RWPE2 (cell line): Measurements from ENCODE around the gene BTG2.
A peak's percentile ranks its signal among the peaks of the same experiment; 100 is the strongest.

Experiments
- ATAC-seq: fragments of 200-7000 bp; cut with Tn5 transposase; 3 replicates; pipeline ENCODE4 v1.9.1; 2021; ENCODE audit warnings: low read depth
- DNase-seq: peaks from one replicate; pipeline ENCODE4 v3.0.0-alpha.2; 2020; ENCODE audit warnings: low spot score
- H3K27ac ChIP-seq: fragments of 450-650 bp; 2 replicates; pipeline ENCODE4 v1.5.1; 2017; ENCODE audit warnings: mild to moderate bottlenecking; ENCODE audit not compliant: poor library complexity, severe bottlenecking
- H3K27me3 ChIP-seq: fragments of 250-450 bp; sonication (Bioruptor Pico); 2 replicates; pipeline ENCODE4 v1.5.1; 2021; ENCODE audit warnings: mild to moderate bottlenecking, moderate library complexity; ENCODE audit not compliant: insufficient read depth, poor library complexity, severe bottlenecking
- H3K36me3 ChIP-seq: fragments of 250-450 bp; sonication (Bioruptor Pico); 2 replicates; pipeline ENCODE4 v1.5.1; 2020; ENCODE audit warnings: low read depth, mild to moderate bottlenecking, moderate library complexity
- H3K4me1 ChIP-seq: fragments of 250-450 bp; sonication (Bioruptor Pico); 2 replicates; pipeline ENCODE4 v1.5.1; 2021; ENCODE audit warnings: mild to moderate bottlenecking, moderate library complexity; ENCODE audit not compliant: insufficient read depth, poor library complexity, severe bottlenecking
- H3K4me3 ChIP-seq: fragments of 250-450 bp; sonication (Bioruptor Pico); 2 replicates; pipeline ENCODE4 v1.5.1; 2021; ENCODE audit warnings: mild to moderate bottlenecking, moderate library complexity; ENCODE audit not compliant: severe bottlenecking
- H3K9me3 ChIP-seq: fragments of 250-450 bp; sonication (Bioruptor Pico); 2 replicates; pipeline ENCODE4 v1.5.1; 2021; ENCODE audit warnings: mild to moderate bottlenecking, moderate library complexity; ENCODE audit not compliant: severe bottlenecking
- TF ChIP-seq, protein P1 (sequence below): fragments of 450-650 bp; IDR thresholded peaks from one replicate; pipeline ENCODE4 v1.5.1; 2017; ENCODE audit warnings: mild to moderate bottlenecking, moderate library complexity; ENCODE audit not compliant: poor library complexity, severe bottlenecking

The BTG2 gene

GRCh38 chr1:203271018-203271743 lies 34.1 kb upstream of the BTG2 start:
- Histone ChIP-seq H3K27ac (no peak overlapping the region), H3K27me3 (no peaks in the 10 kb centered on the region), H3K36me3 (no peaks in the 10 kb centered on the region), H3K9me3 (no peaks in the 10 kb centered on the region), H3K4me1 (no peaks in the 10 kb centered on the region), H3K4me3 (no peak overlapping the region)
- ATAC-seq (peak; percentile 52), DNase-seq (no peak)
- TF ChIP-seq, protein P1, sequence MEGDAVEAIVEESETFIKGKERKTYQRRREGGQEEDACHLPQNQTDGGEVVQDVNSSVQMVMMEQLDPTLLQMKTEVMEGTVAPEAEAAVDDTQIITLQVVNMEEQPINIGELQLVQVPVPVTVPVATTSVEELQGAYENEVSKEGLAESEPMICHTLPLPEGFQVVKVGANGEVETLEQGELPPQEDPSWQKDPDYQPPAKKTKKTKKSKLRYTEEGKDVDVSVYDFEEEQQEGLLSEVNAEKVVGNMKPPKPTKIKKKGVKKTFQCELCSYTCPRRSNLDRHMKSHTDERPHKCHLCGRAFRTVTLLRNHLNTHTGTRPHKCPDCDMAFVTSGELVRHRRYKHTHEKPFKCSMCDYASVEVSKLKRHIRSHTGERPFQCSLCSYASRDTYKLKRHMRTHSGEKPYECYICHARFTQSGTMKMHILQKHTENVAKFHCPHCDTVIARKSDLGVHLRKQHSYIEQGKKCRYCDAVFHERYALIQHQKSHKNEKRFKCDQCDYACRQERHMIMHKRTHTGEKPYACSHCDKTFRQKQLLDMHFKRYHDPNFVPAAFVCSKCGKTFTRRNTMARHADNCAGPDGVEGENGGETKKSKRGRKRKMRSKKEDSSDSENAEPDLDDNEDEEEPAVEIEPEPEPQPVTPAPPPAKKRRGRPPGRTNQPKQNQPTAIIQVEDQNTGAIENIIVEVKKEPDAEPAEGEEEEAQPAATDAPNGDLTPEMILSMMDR: no peak

- no peaks in the 10 kb centered on the region for H3K27me3 ChIP-seq
- no peak overlapping the region for H3K27ac ChIP-seq
- TF ChIP-seq, protein P1: no peak
- H3K9me3 ChIP-seq: no peaks in the 10 kb centered on the region
- ATAC-seq (no peak), DNase-seq (no peak)
- H3K36me3 ChIP-seq: no peaks in the 10 kb centered on the region
- H3K4me3 ChIP-seq: no peak overlapping the region
- no peaks in the 10 kb centered on the region for H3K4me1 ChIP-seq
Observed at GRCh38 chr1:203271962-203272632, 33.2 kb upstream of the BTG2 start.

GRCh38 chr1:203272633-203273205 lies 32.6 kb upstream of the BTG2 start:
- TF ChIP-seq, protein P1: no peak
- H3K9me3 ChIP-seq: no peaks in the 10 kb centered on the region
- H3K4me3 ChIP-seq: no peak overlapping the region
- DNase-seq: no peak
- H3K4me1 ChIP-seq: no peaks in the 10 kb centered on the region
- H3K27ac ChIP-seq: no peak overlapping the region
- H3K27me3 ChIP-seq: no peaks in the 10 kb centered on the region
- no peaks in the 10 kb centered on the region for H3K36me3 ChIP-seq
- ATAC-seq: no peak

GRCh38 chr1:203273206-203273868 lies 32.0 kb upstream of the BTG2 start:
- no peak overlapping the region for H3K27ac ChIP-seq
- ATAC-seq (peak; percentile 78), DNase-seq (no peak)
- H3K4me3 ChIP-seq: no peak overlapping the region
- no peaks in the 10 kb centered on the region for H3K36me3 ChIP-seq
- no peaks in the 10 kb centered on the region for H3K27me3 ChIP-seq
- no peaks in the 10 kb centered on the region for H3K4me1 ChIP-seq
- H3K9me3 ChIP-seq: no peaks in the 10 kb centered on the region
- TF ChIP-seq, protein P1: peak; percentile 96
